ENCODE data around the gene CRYBB3.

The CRYBB3 gene

DNA sequence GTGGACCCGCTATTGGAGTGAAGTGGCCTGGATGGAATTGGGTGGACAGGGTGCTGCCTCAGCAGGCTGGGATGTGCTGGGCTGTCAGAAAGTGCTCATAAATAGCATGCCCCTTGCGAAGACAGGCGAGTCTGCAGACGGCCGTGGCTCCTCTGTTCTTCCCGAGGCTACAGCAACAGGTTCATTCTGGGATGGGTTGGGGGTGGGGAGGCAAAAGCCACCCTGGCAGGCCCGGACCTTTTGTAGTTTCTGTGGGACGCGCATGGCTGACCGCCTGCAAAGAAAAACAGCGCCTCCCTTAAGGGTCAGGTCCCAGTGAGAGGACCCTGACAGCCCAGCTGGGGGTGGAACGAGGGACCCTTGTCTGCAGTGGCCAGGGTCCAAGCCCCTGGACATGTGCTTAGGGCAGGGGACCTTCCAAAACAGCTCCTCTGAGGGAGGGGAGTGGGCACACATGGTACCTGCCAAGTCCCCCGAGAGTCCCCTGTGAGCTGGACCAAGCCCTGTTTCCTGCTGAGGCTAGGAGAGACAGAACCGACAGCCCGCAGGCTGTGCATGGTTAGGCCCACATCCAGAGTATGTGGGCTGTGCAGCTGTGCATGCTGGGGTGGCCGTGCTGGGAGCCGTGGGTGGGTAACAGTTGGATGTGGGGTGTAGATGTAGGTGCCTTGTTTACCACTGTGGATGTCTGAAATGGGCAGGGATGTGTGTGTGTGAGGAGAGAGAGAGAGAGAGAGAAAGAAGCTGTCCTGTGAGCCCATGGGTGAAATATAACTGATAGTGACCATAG lies at the start of gene CRYBB3:
TSS of gene CRYBB3 (plus strand) at position 128 of the 790 bp plus-strand sequence. CDS start 1,539 bp downstream, outside the sequence.
- DNase-seq (ENCODE audit: low read depth), result no peak

DNA sequence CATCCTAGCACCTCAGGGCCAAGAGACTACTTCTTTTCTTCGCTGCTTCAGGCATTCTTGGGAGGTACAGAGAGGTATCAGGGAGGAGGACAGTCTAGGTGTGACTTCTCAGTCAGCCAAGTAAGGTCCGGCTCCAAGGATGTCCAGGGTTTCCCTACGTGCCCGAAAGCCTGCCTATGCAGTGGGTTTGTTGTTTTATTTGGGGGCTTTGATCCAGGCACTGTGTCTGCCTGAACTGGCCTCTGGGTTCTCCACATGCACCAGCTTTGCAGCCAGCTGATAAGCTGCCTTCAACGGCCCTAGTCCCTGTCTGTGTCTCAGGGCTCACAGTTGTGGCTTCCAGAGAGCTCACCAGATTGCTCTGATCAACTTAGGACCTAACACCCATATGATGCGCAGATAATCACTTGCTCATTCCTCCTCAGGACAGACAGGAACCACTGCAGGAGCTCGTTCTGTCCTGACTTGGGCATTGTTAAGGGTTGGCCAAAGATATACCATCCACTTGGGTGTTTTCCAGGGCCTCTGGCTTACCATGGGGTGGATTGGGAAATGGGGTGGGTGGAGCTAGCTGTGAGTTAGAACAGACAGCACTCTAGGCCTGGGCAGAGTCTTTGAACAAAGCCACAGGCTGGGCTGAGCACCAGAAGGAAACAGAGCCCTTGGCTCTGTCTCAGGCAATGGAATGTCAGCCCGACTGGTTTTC lies 45.5 kb upstream of the CRYBB3 start:
- peak; percentile 92 for DNase-seq (ENCODE audit: low read depth)

DNA sequence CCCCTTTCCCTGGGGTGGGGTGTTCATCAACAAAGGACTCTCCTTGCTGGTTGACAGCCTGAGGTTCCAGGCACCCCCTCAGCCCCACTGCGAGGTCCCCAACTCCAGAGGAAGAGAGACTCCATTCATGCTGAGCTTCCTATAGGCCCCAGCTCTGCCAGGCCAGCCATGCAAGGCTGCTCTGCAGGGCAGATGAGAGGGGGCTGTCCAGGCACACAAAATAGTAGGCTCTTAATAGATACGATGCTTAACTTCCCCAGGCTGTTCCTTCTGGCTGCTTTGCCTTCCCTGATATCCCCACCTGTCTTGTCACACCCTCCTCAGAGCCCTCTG lies 45.0 kb upstream of the CRYBB3 start:
- no peak for DNase-seq (ENCODE audit: low read depth)

DNA sequence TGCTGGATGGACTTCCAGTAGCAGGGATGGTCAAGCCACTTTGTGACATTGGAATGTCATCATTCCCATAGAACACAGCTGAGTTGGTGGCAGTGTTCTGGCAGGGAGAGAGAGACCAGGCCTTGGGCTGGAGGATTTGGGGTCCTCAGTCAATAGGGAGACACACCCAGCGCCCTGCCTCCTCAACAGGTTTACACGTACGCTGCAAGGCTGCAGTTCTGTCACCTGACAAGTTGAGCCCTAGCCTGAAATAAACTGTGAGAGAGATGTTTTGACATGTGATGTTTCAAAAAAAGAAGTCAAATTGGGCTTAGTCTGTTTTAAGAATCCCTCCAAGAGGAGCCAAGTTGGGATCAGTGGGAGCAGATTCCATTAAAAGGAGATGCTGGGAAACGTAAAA lies 42.9 kb upstream of the CRYBB3 start:
- no peak for DNase-seq (ENCODE audit: low read depth)

DNA sequence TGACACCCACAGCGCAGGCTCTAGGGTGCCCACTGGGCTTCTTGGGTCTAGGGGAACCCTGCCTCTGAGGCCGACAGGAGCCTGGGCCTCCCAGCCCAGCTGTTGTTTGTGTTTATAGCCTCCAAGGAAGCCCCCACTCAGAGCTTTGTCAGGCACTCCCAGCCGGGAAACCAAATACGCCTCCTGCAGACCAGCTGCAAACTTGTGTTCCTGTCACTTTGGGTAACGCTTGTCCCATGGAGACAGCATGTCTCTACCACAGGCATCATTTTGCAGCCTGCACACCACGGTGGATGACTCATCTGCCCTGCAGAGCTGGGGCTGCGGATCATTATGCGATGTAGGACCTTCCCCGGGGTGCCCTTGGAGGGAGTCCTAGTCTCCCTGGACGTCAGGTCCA lies 40.6 kb upstream of the CRYBB3 start:
- peak; percentile 18 for DNase-seq (ENCODE audit: low read depth)

DNA sequence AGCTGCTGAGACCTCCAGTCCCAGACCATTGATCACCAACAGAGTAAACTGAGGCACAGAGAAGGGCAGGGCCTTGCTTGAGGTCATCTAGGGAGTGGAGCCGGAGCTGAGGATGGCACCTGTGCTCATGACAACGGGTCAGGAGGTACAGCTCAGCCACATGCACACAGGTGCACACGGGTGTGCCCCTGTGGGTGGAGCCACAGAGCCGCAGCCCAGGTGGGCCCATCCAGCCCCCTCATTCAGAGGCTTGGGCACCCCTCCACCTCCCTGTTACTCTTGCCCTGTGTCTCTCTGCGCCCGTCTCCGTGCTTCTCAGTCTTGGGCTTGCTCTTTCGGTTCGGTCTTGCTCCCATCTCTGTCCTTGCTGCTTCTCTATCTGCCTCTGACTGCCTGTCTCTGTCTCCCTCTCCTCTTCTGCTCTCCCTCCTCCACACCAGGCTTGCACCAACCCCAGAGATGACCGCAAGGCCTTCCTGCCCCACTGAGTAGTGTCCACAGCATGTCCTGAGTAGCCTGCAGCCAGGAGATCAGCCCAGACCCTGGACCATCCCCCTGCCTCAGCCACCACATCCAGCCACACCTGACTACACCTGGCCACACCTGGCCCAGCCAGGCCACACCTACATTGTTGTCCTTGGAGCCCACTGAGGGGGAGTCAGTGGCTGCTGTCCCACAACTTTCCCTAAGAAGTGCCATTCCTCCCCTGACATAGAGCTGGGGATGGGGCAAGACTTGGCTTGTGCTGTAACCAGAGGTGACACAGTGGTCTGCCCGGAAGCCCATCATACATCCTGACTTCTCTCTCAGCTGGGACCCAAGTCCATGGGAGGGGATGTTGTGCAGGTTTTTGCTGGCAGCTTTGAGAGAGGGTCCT lies 39.3 kb upstream of the CRYBB3 start:
- DNase-seq (ENCODE audit: low read depth), result no peak

DNA sequence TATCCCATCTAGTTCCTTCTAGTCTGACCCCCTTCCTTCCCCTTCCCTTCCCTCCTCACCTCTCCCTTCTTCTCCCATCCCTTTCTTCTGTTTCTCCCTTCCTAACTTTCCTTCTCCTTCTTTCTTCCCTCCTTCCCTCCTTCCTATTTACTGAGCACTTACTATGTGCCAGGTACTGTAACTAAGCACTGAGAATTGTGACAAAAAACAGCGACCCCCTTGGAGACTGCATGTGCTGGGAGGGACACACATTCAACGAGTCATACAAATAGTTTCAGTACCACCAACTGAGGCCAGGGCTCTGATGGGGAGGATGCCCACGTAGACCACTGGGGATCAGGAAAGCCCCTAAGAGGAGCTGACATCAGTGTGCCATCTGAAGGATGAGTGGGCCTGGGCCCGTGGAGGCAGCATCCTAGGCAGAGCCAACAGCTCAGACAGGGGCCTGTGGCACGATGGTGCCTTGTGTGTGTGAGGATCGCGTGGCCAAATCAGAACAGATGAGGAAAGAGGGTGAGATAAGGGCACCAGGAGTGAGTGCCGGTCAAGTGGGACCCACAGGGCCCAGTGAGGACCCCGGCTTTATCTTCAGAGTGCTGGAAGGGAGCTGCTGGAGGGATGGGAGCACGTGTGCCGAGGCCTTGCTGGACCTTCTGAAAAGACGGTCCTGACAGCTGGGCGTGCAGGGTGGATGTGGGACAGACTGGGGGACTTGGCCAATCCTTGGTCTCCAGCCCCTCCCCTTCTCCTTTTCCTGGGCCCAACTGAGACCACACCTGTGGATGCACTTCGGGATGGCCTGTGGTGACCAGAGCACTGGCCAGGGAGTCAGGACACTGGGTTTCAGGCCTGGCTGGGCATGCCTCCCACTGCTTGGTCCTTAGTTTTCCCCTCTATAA lies 38.4 kb upstream of the CRYBB3 start:
- DNase-seq (ENCODE audit: low read depth), result no peak

DNA sequence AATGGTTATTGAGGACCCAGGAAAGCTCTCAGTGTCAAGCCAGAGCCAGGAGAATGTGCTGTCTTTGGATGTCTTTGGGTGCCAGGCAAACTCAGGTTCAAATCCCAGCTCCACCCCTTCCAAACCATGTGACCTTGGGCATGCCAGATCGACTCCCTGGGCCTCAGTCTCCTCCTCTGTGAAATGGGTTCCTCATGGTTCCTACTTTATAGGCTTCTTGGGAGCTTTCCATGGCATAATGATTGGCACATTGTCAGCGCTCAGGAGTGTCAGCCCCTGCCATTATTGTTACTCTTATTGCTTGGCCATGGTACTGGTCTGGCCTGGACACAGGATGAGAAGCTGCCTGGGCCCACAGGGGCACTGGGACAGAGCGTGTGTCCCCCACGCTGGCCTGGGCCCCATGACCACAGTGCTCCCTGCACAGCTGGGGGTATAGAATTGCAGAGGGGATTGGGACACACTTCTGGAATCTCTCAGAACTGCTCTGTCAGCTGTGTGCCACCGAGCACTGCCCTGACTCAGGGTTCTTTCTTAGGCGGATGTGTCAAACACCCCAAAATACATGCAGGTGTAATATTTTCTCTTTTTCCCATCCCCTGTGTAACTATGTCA lies 37.6 kb upstream of the CRYBB3 start:
- DNase-seq (ENCODE audit: low read depth), result peak; percentile 16

DNA sequence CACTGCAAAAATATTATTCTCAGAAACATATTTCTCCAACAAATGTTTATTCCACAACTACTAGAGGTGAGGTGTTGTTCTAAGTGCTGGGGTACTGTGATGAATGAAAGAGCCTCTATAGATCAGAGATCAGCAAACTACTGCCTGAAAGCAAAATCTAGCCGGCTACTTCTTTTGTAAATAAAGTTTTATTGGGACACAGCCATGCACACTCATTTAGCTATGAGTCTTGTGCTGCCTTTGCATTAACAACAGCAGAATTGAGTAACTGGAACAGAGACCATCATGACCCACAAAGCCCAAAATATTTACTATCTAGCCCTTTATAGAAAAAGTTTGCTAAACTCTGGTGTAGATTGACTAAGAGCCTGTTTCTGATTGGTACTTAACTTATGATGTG lies 37.1 kb upstream of the CRYBB3 start:
- no peak for DNase-seq (ENCODE audit: low read depth)

DNA sequence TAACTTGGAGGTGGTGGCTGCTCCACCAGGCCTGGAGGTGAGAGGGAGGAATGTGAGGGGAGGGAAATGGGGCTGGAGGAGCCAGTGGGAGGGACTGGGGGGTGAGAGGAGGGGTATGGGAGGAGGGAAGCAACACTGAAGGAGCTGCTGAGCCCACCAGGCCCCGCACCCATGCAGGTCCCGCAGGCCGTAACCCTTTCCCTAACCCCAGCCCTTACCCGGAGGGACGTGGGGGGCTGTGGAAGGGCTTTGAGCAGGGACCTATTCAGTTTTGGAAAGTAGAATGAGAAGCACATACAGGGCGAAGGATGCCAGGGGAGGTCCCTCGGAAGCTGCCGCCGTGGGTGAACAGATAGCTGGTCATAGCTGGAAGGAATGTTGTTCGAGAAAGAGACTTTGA lies 33.9 kb upstream of the CRYBB3 start:
- DNase-seq (ENCODE audit: low read depth), result no peak

DNA sequence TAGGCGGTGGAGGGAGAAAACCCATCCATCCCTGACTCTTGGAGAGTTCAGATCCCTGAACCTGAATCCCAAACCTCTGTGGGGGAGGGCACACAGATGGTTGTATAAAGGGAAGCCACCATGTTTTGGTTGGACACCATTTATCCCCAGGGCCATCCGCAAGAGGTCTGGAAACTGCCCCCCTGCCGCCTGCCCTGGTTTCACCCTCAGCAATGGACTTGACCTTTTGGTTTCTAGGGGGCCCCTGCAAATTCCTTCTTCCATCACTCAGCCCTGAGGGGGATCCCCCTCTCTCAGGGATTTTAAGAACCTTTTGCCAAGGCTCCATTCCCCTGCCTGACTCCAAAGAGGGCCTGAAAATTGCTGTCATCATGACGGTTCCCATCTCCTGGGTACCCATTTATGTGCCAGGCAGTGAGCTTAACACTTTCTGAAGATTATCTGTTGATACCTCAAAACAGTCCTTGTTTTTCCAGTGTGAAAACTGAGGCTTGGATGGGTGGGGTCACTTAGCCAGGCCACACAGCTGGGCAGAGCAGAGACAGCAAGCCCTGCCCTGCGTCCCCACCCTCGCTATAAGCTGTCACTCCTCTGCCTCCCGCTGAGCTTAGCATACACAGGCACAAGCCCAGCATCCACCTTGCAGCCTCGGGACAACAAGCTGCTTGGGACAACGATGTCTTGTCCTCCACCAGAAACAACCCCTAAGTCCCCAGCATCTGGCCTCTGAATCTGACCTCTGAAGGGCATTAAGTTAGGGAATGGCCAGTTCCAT lies 33.2 kb upstream of the CRYBB3 start:
- no peak for DNase-seq (ENCODE audit: low read depth)

DNA sequence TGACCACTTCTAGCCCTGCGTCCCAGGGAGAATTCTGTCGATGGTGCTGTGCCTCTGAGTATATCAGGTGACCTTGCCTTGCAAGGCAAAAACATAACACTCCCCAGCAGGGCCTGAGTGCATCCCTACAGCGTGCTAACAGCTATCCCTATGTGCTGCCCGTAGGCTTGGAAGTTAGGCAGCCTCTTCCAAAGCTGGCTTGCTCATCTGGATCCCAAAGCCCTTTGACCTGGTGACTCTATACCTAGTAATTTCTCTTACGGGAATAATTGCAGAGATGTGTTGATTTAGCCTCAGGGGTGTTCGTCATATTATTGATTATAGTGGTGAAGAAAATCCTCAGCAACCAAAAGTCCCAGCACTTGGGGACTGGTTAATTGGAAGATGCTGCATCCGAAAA lies 32.6 kb upstream of the CRYBB3 start:
- DNase-seq (ENCODE audit: low read depth), result no peak

DNA sequence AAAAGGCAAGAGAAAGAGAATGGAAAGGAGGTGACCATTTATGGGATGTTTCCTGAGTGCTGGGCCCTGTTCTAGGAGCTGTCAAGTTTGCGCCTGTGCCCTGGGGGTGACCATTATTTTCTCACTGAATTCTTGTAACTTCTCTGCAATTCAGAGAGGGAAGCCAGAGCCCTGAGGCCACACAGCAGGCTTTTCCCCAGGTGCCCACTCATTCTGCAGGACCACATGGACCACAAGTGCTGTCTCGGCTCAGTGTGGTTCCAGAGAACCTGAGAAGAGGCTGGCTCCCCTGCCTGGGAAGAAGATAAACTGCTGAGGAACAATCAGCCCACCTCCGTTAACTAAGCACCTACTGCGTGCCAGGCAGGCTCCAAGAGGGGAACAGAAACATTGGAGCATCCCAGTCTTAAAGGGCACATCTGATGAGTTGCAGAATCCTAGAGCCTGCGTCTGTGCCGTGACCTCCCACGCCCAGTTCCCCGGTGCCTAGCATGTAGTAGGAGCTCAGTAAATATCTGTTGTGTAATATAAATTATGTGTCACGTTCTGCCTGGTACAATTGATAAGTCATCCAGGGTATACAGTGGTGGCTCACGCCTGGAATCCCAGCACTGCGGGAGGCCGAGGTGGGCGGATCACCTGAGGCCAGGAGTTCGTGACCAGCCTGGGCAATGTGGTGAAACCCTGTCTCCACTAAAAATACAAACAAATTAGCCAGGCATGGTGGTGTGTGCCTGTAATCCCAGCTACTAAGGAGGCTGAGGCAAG lies 31.6 kb upstream of the CRYBB3 start:
- no peak for DNase-seq (ENCODE audit: low read depth)

DNA sequence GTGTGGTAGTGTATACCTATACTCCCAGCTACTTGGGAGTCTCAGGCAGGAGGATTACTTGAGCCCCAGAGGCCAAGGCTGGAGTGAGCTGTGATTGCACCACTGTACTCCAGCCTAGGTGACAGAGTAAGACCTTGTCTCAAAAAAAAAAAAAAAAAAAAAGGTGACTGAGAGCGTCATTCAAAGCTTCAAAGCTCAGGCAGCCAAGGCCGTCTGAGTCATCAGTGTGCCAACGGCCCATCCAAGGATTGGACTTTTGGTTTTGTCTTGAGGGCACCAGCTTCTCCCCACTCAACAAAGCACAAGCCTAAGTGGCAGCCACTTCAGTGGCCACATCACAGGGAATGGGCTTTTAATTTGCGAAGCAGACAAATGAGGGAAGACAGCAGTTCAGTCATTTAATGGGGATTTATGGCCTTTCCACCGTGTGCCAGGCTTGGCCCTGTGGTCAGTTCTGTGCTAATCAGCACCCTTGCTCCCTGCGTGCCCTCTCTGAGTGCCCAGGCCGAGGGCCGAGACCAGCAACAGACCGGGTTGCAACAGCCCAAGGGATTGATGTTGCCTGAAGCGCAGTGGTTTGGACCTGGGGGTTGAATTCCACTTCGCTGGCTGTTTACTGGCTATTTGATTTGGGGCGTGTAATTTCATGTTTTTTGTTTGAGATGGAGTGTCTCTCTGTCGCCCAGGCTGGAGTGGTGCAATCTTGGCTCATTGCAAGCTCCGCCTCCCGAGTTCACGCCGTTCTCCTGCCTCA lies 30.2 kb upstream of the CRYBB3 start:
- peak; percentile 3 for DNase-seq (ENCODE audit: low read depth)

DNA sequence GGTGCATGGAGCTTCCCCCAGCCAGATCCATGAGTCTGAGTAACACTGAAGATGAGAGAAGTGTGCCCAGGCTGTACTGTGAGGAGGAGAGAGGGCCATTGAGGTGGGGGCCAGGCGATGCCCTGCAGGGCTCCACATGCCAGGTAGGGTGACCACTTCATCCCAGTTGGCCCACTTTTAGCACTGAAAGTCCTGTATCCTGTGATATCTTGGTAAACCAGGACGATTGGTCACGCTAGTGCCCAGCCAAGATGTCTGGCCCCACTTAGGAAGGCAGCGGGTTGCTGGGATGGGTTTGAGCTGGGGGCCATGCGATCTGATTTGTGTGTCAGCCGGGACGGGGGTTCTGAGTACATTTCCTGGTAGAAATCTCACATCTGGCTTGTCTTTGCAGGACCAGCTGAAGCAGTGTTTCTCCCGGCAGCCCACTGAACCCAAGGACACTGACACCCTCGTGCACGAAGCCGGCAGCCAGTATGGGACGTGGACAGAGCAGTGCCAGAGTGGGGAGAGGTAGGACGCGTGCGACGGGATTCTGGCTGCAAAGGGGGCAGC lies 29.2 kb upstream of the CRYBB3 start:
- no peak for DNase-seq (ENCODE audit: low read depth)

DNA sequence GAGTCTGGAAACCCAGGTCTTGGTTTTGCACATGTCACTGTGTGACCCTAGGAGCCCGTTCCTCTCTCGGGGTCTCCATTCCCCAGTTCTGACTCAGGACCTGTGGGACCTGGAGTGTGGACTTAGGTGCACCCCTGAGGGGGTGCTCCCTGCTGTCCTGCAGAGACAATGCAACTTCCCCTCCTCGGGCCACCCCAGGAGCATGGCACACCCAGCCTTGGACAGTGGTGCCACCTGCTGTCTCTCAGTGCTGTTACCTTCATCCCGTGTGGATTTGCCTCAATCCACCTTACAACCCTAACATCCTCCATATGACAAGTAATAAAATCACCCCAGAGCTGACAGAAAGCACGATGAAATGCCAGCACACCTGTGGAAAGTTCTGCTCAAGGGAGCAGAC lies 27.5 kb upstream of the CRYBB3 start:
- no peak for DNase-seq (ENCODE audit: low read depth)

DNA sequence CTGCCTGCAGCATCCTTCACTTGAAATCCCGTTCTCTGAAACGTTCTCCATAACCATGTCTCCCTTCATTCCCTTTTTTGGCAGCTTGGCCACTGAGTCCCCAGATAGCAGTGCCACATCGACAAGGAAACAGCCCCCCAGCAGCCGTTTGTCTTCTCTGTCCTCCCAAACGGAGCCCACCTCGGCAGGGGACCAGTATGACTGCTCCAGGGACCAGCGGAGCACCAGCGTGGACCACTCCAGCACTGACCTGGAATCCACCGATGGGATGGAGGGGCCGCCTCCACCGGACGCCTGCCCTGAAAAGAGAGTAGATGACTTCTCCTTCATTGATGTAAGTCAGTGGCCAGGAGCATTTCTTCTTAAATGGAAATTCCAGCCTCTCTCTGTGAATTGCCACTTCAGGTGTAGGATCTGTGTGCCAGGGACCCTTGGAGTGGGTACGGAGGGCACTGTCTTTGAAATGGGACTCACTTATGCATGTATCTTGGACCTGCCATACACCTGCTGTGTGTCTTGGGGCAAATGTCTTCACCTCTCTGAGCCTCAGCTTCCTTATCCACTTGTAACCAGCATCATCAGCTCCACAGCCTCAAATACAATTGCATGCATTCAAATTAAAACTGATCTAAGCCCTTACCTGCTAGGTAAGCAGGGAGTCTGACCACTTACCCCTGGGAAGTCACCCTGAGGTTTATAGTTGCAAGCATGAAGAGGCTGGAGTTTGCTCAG lies 25.3 kb upstream of the CRYBB3 start:
- no peak for DNase-seq (ENCODE audit: low read depth)

DNA sequence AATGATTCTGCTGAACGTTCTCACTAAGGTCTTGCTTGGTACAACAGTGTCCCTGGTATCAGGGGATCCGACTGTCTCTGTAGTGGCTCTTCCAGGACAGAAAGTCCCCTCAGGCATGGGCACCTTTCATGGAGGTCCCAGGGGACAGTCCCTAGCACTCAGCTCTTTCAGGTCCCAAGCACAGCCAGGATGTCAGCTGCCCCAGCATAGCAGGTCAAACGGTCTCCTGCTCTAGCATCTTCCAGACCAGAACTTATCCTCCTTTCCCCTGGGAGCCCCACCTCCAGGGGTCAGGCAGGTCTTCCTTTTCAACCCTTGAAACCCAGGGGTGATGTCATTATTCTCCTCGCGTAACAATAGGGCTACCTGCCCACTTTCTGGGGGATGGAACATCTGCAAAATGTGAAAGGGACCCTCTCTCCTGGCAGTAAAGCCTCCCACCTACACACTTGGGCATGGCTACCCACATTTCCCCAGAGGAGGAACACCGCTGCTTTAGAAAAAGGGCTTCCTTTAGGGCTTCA lies 24.7 kb upstream of the CRYBB3 start:
- DNase-seq (ENCODE audit: low read depth), result no peak

Measured in fibroblast of gingiva (primary cell).